HG02884 (cell line): ENCODE data around the gene KRT71.
"Not testable (repeated sequence)": the region's sequence is repeated elsewhere in the genome, so short reads cannot be mapped to it uniquely, and the experiment has no call there.

ENCODE experiments used
- ATAC-seq: cut with Tn5 transposase; IDR thresholded peaks from one replicate; pipeline ENCODE4 v1.9.1; 2021; ENCODE audit warnings: mild to moderate bottlenecking, moderate library complexity; ENCODE audit not compliant: unreplicated experiment

KRT71 gene

GRCh38 chr12:52522346-52523011 is 30.5 kb downstream of the KRT71 start:
- no peak for ATAC-seq

- ATAC-seq, result no peak
These were observed 31.2 kb downstream of the KRT71 start for GRCh38 chr12:52521568-52522266.

GRCh38 chr12:52521175-52521567 is 31.8 kb downstream of the KRT71 start:
- no peak for ATAC-seq

- ATAC-seq, result no peak
These were observed 32.9 kb downstream of the KRT71 start, which contains the start of gene KRT5 for GRCh38 chr12:52519826-52520662. KRT5 (minus strand) TSS chr12:52520394; CDS start chr12:52520296, 98 bp downstream.

- no peak for ATAC-seq
These were observed 33.6 kb downstream of the KRT71 start for GRCh38 chr12:52519387-52519703.

- no peak for ATAC-seq
These were observed 34.2 kb downstream of the KRT71 start for GRCh38 chr12:52518574-52519386.

GRCh38 chr12:52517888-52518287 is 35.1 kb downstream of the KRT71 start:
- no peak for ATAC-seq

- no peak for ATAC-seq
These were observed 35.7 kb downstream of the KRT71 start for GRCh38 chr12:52517005-52517835.

GRCh38 chr12:52515927-52516831 is 36.8 kb downstream of the KRT71 start:
- ATAC-seq, result no peak

GRCh38 chr12:52515319-52515646 is 37.7 kb downstream of the KRT71 start:
- ATAC-seq, result no peak

GRCh38 chr12:52514471-52515318 is 38.2 kb downstream of the KRT71 start:
- ATAC-seq, result no peak

GRCh38 chr12:52513736-52514135 is 39.2 kb downstream of the KRT71 start:
- no peak for ATAC-seq

GRCh38 chr12:52508211-52508610 is 44.7 kb downstream of the KRT71 start:
- no peak for ATAC-seq

GRCh38 chr12:52506858-52507715 is 45.9 kb downstream of the KRT71 start:
- no peak for ATAC-seq

GRCh38 chr12:52502877-52503276 is 50.1 kb downstream of the KRT71 start:
- ATAC-seq, result no peak

- no peak for ATAC-seq
These were observed 51.5 kb downstream of the KRT71 start for GRCh38 chr12:52501490-52501889.

GRCh38 chr12:52500574-52500973 is 52.4 kb downstream of the KRT71 start:
- ATAC-seq, result not testable (repeated sequence)
